ENCODE data around the gene ARHGAP1.
"Not testable (repeated sequence)": the region's sequence is repeated elsewhere in the genome, so short reads cannot be mapped to it uniquely, and the experiment has no call there.

The ARHGAP1 gene

GRCh38 chr11:46670521-46670920 lies 29.9 kb downstream of the ARHGAP1 start:
- not testable (repeated sequence) for DNase-seq

GRCh38 chr11:46669711-46670139 lies 30.7 kb downstream of the ARHGAP1 start:
- DNase-seq = no peak

- no peak for DNase-seq
These were observed 31.8 kb downstream of the ARHGAP1 start for GRCh38 chr11:46668480-46669085.

GRCh38 chr11:46667043-46667481 lies 33.4 kb downstream of the ARHGAP1 start:
- DNase-seq = no peak

GRCh38 chr11:46666516-46666915 lies 33.9 kb downstream of the ARHGAP1 start:
- no peak for DNase-seq

- DNase-seq = no peak
These were observed 35.1 kb downstream of the ARHGAP1 start for GRCh38 chr11:46665356-46665755.

GRCh38 chr11:46664612-46665011 lies 35.8 kb downstream of the ARHGAP1 start:
- DNase-seq = no peak

GRCh38 chr11:46663277-46663940 lies 37.0 kb downstream of the ARHGAP1 start:
- DNase-seq = no peak

- DNase-seq = no peak
These were observed 38.1 kb downstream of the ARHGAP1 start for GRCh38 chr11:46662366-46662765.

GRCh38 chr11:46661836-46662235 lies 38.6 kb downstream of the ARHGAP1 start:
- DNase-seq = no peak

GRCh38 chr11:46659908-46660307 lies 40.5 kb downstream of the ARHGAP1 start:
- DNase-seq = no peak

- DNase-seq = no peak
These were observed 42.2 kb downstream of the ARHGAP1 start for GRCh38 chr11:46658259-46658658.

GRCh38 chr11:46657186-46657585 lies 43.2 kb downstream of the ARHGAP1 start:
- no peak for DNase-seq

GRCh38 chr11:46655631-46656030 lies 44.8 kb downstream of the ARHGAP1 start:
- no peak for DNase-seq

GRCh38 chr11:46649180-46649738 lies 51.2 kb downstream of the ARHGAP1 start:
- no peak for DNase-seq

GRCh38 chr11:46643986-46644385 lies 56.4 kb downstream of the ARHGAP1 start:
- DNase-seq = no peak

- DNase-seq = no peak
These were observed 56.9 kb downstream of the ARHGAP1 start for GRCh38 chr11:46643531-46643930.

- no peak for DNase-seq
These were observed 57.6 kb downstream of the ARHGAP1 start for GRCh38 chr11:46642627-46643335.

GRCh38 chr11:46641639-46642038 lies 58.8 kb downstream of the ARHGAP1 start:
- DNase-seq = no peak

GRCh38 chr11:46640036-46640788 lies 60.2 kb downstream of the ARHGAP1 start:
- DNase-seq = no peak

- DNase-seq = no peak
These were observed 61.1 kb downstream of the ARHGAP1 start for GRCh38 chr11:46639197-46639839.

- no peak for DNase-seq
These were observed 62.9 kb downstream of the ARHGAP1 start for GRCh38 chr11:46637546-46637945.

All from stimulated activated CD4-positive, alpha-beta T cell treated with anti-CD3 and anti-CD28 coated beads, Interleukin-2, amount 100 ng/mL, for 24 hours (primary cell).